Neural crest cell (in vitro differentiated cells): Measurements from ENCODE around the gene ZNF174. TPM values are rescaled to one million over a fixed set of nuclear protein-coding genes. Genes with fewer than 3 reads are reported as not detected.

Experiments used
- DNase-seq: peaks from one replicate; pipeline ENCODE4 v3.0.0; 2021; ENCODE audit warnings: low read depth, mixed read lengths, low spot score
- H3K27ac Mint-ChIP-seq: one replicate; pipeline ENCODE4 v1.8.0; 2021; ENCODE audit warnings: mild to moderate bottlenecking, mixed read lengths; ENCODE audit not compliant: unreplicated experiment
- H3K27me3 Mint-ChIP-seq: 2 replicates; pipeline ENCODE4 v1.8.0; 2021; ENCODE audit warnings: low read depth, mild to moderate bottlenecking, mixed read lengths
- H3K36me3 Mint-ChIP-seq: 2 replicates; pipeline ENCODE4 v1.8.0; 2021; ENCODE audit warnings: low read depth, mild to moderate bottlenecking, mixed read lengths
- H3K4me1 Mint-ChIP-seq: 2 replicates; pipeline ENCODE4 v1.8.0; 2021; ENCODE audit warnings: mixed read lengths
- H3K4me3 Mint-ChIP-seq: one replicate; pipeline ENCODE4 v1.8.0; 2021; ENCODE audit warnings: mild to moderate bottlenecking, mixed read lengths
- H3K9me3 Mint-ChIP-seq: 2 replicates; pipeline ENCODE4 v1.8.0; 2021; ENCODE audit warnings: mixed read lengths
- CTCF ChIP-seq: fragments of 200-600 bp; sonication (generic); conservative IDR thresholded peaks from 2 replicates; pipeline ENCODE4 v1.5.0; 2021; ENCODE audit warnings: antibody characterized with exemption, mild to moderate bottlenecking
- long read RNA-seq: library from polyadenylated mRNA; unstranded; transcript quantifications from one replicate; pipeline ENCODE4 v2.0.0, GENCODE V29; 2020
- total RNA-seq: library from RNA; stranded (reverse); gene quantifications from 2 replicates; pipeline ENCODE4 v1.2.1, GENCODE V29; 2021

ZNF174 gene
- total RNA-seq, result 12.8 and 15.5 TPM in 2 replicates
- long read RNA-seq, partial matches to known transcripts, result 1 of 9 reads
- long read RNA-seq, other reads (novel, unspliced or antisense), result 5 of 9 reads

DNA sequence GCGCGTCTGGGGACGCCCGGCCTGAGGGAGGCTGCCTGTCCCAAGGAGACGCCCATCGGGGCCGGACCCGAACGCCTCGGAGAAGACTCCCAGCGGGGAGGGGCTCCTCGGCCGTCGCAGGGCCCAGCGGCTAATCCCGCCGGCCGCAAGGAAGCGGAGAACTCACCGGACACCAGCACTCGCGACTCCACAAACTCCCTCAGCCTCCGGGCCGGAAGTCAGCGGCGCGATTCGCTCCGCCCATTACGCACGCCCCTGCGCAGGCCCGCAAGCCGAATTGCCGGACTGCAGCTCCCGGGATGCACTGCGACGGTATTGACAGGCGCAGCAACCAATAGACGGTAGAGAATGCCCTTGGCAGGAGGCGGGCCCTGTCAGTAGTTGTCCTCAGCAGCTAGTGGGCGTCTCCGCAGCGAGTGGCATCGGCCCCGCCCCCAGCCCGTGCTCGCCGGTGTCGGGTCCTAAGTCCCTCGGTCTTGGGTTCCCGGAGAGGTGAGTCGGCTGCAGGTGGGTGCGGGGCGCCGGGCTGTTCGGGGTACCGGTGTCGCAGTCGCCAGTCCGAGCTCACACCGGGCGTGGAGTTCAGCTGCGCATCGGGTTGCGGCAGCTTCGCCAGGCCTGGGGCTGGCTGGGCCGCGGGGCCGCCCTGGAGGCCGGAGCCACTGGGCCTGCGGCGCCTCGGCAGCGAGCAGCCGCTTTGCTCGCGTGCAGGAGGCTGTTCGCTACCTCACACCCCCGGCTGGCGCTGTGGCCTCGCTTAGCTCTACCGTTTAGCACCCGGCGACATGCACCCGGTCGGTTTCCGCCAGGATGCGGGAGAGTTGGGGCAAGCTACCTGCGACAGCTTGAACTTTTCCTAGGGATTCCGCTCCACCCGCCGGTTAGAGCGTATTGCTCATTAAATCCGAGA is at the start of gene ZNF174, which contains the start of gene ZSCAN32:
ZNF174 (plus strand) TSS at position 437 of the 910 bp plus-strand sequence. CDS start 790 bp downstream, outside the sequence.
ZSCAN32 (minus strand) TSS at position 226 of the 910 bp plus-strand sequence. CDS start 3,447 bp downstream, outside the sequence.
- H3K36me3 Mint-ChIP-seq, result peaks cover 67% of the 10 kb centered on the region
- H3K4me3 Mint-ChIP-seq, result peak within 1 kb of the TSS; percentile 91
- peak; percentile 99 for DNase-seq
- no peak for TF ChIP-seq CTCF
- peaks cover 17% of the 10 kb centered on the region for H3K4me1 Mint-ChIP-seq
- peaks cover 17% of the 10 kb centered on the region for H3K9me3 Mint-ChIP-seq
- peak within 1 kb of the TSS; percentile 85 for H3K27ac Mint-ChIP-seq
- no peaks in the 10 kb centered on the region for H3K27me3 Mint-ChIP-seq

- no peak for TF ChIP-seq CTCF
- H3K36me3 Mint-ChIP-seq, result no peaks in the 10 kb centered on the region
- H3K27me3 Mint-ChIP-seq, result peaks cover 45% of the 10 kb centered on the region
- H3K4me1 Mint-ChIP-seq, result no peaks in the 10 kb centered on the region
- H3K9me3 Mint-ChIP-seq, result peaks cover 2% of the 10 kb centered on the region
- H3K4me3 Mint-ChIP-seq, result no peak within 1 kb of the TSS
- peak within 1 kb of the TSS; percentile 43 for H3K27ac Mint-ChIP-seq
- no peak for DNase-seq
These were observed 45.4 kb upstream of the ZNF174 start, which contains the start of gene OR2C1 for GRCh38 chr16:3355589-3355988. OR2C1 (plus strand) TSS chr16:3355889; CDS start chr16:3355941, 52 bp downstream.

GRCh38 chr16:3356118-3356517 is 44.9 kb upstream of the ZNF174 start:
- Mint-ChIP-seq H3K4me3 (no peak overlapping the region), H3K9me3 (peaks cover 2% of the 10 kb centered on the region), H3K27me3 (peaks cover 47% of the 10 kb centered on the region), H3K4me1 (no peaks in the 10 kb centered on the region), H3K36me3 (no peaks in the 10 kb centered on the region), H3K27ac (peak overlapping the region; percentile 43)
- TF ChIP-seq CTCF, result no peak
- no peak for DNase-seq

DNA sequence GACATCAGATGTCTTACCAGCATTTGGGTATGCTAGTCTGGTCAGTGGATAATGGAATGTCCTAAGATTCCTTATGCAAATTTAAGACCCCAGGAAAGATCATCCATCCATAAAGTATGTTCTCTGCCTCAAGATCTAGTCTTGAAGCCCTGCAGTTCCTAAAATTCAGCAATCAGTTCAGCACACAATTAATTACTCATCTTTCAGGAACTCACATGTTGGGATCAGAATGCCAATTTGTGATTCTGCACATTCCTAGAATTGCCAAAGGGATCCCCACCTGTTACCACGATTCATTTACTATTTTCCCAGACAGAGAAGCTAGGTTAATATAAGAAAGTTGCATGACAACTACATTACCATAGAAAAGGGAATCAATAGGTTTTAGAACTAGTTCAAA is 42.1 kb upstream of the ZNF174 start:
- no peak for TF ChIP-seq CTCF
- no peaks in the 10 kb centered on the region for H3K36me3 Mint-ChIP-seq
- H3K9me3 Mint-ChIP-seq, result peaks cover 8% of the 10 kb centered on the region
- peaks cover 57% of the 10 kb centered on the region for H3K27me3 Mint-ChIP-seq
- no peak for DNase-seq
- no peak overlapping the region for H3K4me3 Mint-ChIP-seq
- no peaks in the 10 kb centered on the region for H3K4me1 Mint-ChIP-seq
- no peak overlapping the region for H3K27ac Mint-ChIP-seq

- Mint-ChIP-seq H3K27me3 (peaks cover 38% of the 10 kb centered on the region), H3K9me3 (peaks cover 5% of the 10 kb centered on the region), H3K36me3 (no peaks in the 10 kb centered on the region), H3K27ac (no peak overlapping the region), H3K4me3 (no peak overlapping the region), H3K4me1 (no peaks in the 10 kb centered on the region)
- no peak for DNase-seq
- TF ChIP-seq CTCF, result no peak
These were observed 38.1 kb upstream of the ZNF174 start for GRCh38 chr16:3362931-3363330.
